HG02884 (cell line): ENCODE measurements around the gene P2RY2.
"Not testable (repeated sequence)": the region's sequence is repeated elsewhere in the genome, so short reads cannot be mapped to it uniquely, and the experiment has no call there.

ENCODE experiments used
- ATAC-seq: cut with Tn5 transposase; IDR thresholded peaks from one replicate; pipeline ENCODE4 v1.9.1; 2021; ENCODE audit warnings: mild to moderate bottlenecking, moderate library complexity; ENCODE audit not compliant: unreplicated experiment

P2RY2 gene

GRCh38 chr11:73226297-73227006 lies 8.4 kb downstream of the P2RY2 start:
- no peak for ATAC-seq

- no peak for ATAC-seq
Measured at GRCh38 chr11:73227571-73228211, 9.6 kb downstream of the P2RY2 start.

- ATAC-seq, result no peak
Measured at GRCh38 chr11:73228268-73229134, 10.4 kb downstream of the P2RY2 start.

GRCh38 chr11:73229321-73229895 lies 11.3 kb downstream of the P2RY2 start:
- no peak for ATAC-seq

GRCh38 chr11:73229896-73230875 lies 12.1 kb downstream of the P2RY2 start:
- no peak for ATAC-seq

GRCh38 chr11:73230931-73231330 lies 12.8 kb downstream of the P2RY2 start:
- no peak for ATAC-seq

- ATAC-seq, result not testable (repeated sequence)
Measured at GRCh38 chr11:73232487-73232886, 14.4 kb downstream of the P2RY2 start.

- no peak for ATAC-seq
Measured at GRCh38 chr11:73233211-73233610, 15.1 kb downstream of the P2RY2 start.

GRCh38 chr11:73233692-73234470 lies 15.8 kb downstream of the P2RY2 start:
- ATAC-seq, result no peak

- no peak for ATAC-seq
Measured at GRCh38 chr11:73234471-73235181, 16.5 kb downstream of the P2RY2 start.

GRCh38 chr11:73235236-73235786 lies 17.2 kb downstream of the P2RY2 start:
- ATAC-seq, result no peak

- ATAC-seq, result no peak
Measured at GRCh38 chr11:73236205-73236765, 18.2 kb downstream of the P2RY2 start.

GRCh38 chr11:73236854-73237253 lies 18.8 kb downstream of the P2RY2 start:
- ATAC-seq, result no peak

- ATAC-seq, result no peak
Measured at GRCh38 chr11:73237471-73238290, 19.6 kb downstream of the P2RY2 start.

- no peak for ATAC-seq
Measured at GRCh38 chr11:73239111-73239521, 21.0 kb downstream of the P2RY2 start.

- no peak for ATAC-seq
Measured at GRCh38 chr11:73239571-73240189, 21.6 kb downstream of the P2RY2 start.
